Neural cell (in vitro differentiated cells): ENCODE data around the gene COL27A1.

ENCODE experiments used
- EP300 ChIP-seq: fragments of 450-650 bp; conservative IDR thresholded peaks from 2 replicates; pipeline ENCODE4 v1.6.1; 2014; ENCODE audit warnings: antibody characterized with exemption, mild to moderate bottlenecking, moderate library complexity; ENCODE audit not compliant: poor library complexity, severe bottlenecking
- EZH2 ChIP-seq: fragments of 200-600, 300-800 bp; shearing (Covaris generic), sonication (generic); IDR thresholded peaks from 2 replicates; pipeline ENCODE4 v1.6.1; 2014; ENCODE audit warnings: antibody characterized with exemption, low read length, borderline replicate concordance, mild to moderate bottlenecking; ENCODE audit not compliant: insufficient read depth, poor library complexity, severe bottlenecking
- POLR2AphosphoS5 ChIP-seq: IDR thresholded peaks from 2 replicates; pipeline ENCODE4 v1.6.1; 2012
- TF ChIP-seq, protein P1 (sequence below): fragments of 450-650 bp; IDR thresholded peaks from 2 replicates; pipeline ENCODE4 v1.5.1; 2014; ENCODE audit warnings: antibody characterized with exemption, mild to moderate bottlenecking, moderate library complexity; ENCODE audit not compliant: poor library complexity, severe bottlenecking

DNA sequence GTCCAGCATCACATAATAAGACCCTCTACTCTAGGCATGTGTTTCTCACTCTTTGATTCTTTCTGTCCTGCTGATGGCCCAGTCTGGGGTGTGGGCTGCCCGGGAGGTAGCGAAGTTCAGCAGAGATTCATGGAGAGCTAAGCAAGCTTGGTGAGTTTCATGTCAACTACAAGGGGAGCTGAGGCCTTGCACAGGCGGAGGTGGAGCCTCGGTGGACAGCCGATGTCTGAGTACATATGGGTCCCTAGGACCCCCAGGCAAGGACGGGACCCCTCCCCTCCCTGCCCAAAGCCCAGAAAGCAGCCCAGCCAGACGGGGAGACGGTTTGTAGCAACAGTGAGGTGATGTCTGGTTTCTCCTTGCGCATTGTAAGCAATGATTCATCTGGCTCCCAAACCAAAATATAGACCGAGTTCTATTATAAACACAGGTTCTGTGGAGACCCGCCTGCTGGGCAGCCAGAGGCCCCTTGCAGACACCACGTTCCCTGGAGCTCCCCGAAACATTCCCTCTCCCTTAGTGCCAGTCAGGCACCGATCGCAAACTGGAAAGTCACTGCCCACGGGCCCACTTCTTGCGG, 45.5 kb downstream of the COL27A1 start:
- TF ChIP-seq, protein P1, sequence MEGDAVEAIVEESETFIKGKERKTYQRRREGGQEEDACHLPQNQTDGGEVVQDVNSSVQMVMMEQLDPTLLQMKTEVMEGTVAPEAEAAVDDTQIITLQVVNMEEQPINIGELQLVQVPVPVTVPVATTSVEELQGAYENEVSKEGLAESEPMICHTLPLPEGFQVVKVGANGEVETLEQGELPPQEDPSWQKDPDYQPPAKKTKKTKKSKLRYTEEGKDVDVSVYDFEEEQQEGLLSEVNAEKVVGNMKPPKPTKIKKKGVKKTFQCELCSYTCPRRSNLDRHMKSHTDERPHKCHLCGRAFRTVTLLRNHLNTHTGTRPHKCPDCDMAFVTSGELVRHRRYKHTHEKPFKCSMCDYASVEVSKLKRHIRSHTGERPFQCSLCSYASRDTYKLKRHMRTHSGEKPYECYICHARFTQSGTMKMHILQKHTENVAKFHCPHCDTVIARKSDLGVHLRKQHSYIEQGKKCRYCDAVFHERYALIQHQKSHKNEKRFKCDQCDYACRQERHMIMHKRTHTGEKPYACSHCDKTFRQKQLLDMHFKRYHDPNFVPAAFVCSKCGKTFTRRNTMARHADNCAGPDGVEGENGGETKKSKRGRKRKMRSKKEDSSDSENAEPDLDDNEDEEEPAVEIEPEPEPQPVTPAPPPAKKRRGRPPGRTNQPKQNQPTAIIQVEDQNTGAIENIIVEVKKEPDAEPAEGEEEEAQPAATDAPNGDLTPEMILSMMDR, result no peak
- TF ChIP-seq EZH2 (no peak), POLR2AphosphoS5 (no peak), EP300 (no peak)
